ENCODE measurements around the gene ASAP2.

Gene ASAP2

DNA sequence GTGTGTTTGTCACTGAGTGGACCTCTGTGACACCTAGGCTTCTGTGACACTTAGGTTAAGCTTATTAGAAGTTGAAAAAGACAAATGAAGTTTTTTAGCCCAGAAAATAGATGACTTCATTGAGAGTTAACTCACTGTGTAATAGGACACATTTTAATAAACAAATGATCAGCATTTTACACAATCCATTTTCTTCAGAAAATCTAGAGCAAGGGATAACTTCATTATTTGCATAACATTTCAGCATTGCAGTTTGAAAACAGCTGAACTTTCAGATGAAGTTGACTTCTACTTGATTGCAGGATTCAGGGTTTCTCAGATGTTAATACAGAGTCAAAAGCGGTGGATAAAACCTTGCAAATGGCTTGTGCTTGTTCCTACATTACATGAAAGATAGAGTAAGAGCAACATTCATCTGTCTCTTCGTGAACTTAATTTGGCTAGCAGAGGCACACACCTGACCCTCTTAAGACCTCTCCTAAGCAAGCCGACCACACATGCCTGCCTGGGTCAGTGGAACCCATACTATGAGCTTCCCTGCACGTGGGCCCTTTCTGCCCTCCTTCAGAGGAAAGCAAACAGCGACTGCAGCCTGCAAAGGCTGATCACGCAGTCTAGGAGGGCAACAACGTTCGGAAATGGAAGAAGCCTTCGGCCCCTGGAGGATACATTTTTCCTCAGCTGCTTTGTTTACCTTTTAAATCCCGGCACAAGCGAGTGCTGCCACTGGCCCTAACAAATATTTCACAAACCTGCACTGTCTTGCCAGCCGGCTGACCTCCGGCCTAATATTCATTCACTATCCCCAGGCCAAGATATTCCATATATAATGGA, 200.1 kb downstream of the ASAP2 start:
- Histone ChIP-seq H2BK5ac (ENCODE audit: low read length) (no peak overlapping the region), H3K4me2 (ENCODE audit: insufficient read depth, low read length, poor library complexity, severe bottlenecking) (no peak overlapping the region), H3K79me1 (ENCODE audit: low read depth, low read length) (no peaks in the 10 kb centered on the region), H3K4ac (ENCODE audit: low read length) (no peak overlapping the region), H3K18ac (ENCODE audit: low read length) (no peak overlapping the region), H2BK120ac (ENCODE audit: low read depth, low read length) (no peak overlapping the region), H4K91ac (ENCODE audit: low read depth, low read length, poor library complexity) (no peak overlapping the region), H3K4me1 (ENCODE audit: control insufficient read depth in 2 of 2, insufficient read depth in 1 of 2, low read depth in 1 of 2, low read length in 2 of 2) (no peaks in the 10 kb centered on the region), H3K14ac (ENCODE audit: low read length) (no peak overlapping the region), H3K27me3 (ENCODE audit: control insufficient read depth in 3 of 3, insufficient read depth in 3 of 3, low read depth in 1 of 3, low read length in 3 of 3) (no peaks in the 10 kb centered on the region), H3K9ac (ENCODE audit: low read depth, low read length, poor library complexity) (no peak overlapping the region), H3K36me3 (replicated peaks in 1 of 2; ENCODE audit: control insufficient read depth in 2 of 2, insufficient read depth in 2 of 2, low read length in 2 of 2) (peaks cover 14 to 83% of the 10 kb centered on the region in 2 donors), H4K8ac (ENCODE audit: low read depth, low read length) (no peak overlapping the region), H3K23ac (ENCODE audit: low read depth, low read length, poor library complexity) (no peak overlapping the region), H2AFZ (ENCODE audit: low read length) (no peak overlapping the region), H2BK12ac (ENCODE audit: low read length) (no peak overlapping the region), H2BK15ac (ENCODE audit: low read length) (no peak overlapping the region), H3K9me3 (replicated peaks in 1 of 2; ENCODE audit: control insufficient read depth in 2 of 2, insufficient read depth in 1 of 2, low read depth in 1 of 2, low read length in 2 of 2) (no peaks in the 10 kb centered on the region), H3K4me3 (ENCODE audit: low read length in 2 of 2) (no peak overlapping the region), H3K27ac (replicated peaks; ENCODE audit: low read length) (no peak overlapping the region), H2AK5ac (ENCODE audit: low read depth, low read length) (no peak overlapping the region)
- no peak for DNase-seq (ENCODE audit: low spot score)
- WGBS, 2 donors (ENCODE audit: extremely low coverage in 2 of 2, insufficient read length in 2 of 2, insufficient replicate concordance in 1 of 2), result no CpG with 5 or more reads among the region's 13 CpGs

DNA sequence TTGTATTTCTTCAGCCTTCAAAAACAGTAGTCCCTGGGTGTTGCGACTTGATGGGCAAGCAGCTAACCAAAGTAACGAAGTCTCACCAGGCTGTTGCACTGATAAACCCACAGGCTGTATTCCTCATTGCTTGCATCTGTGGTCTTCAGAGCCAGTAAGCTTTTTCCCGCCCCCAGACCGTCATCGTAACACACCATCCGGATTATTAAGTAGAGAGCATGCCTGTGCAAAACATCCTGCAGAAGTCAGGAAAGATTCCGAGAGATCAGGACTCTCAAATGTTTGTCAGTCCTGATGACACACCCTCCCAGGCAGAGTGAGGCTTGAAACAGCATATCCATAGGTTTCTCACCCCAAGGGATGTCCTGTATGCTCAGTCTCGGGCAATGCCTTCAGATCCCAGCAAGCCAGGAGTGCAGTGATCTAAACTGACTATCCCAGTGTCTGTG, 200.8 kb downstream of the ASAP2 start:
- no peak overlapping the region for H3K27ac ChIP-seq (replicated peaks; ENCODE audit: low read length)
- H2BK120ac ChIP-seq (ENCODE audit: low read depth, low read length), result no peak overlapping the region
- no peak for DNase-seq (ENCODE audit: low spot score)
- no peak overlapping the region for H2AFZ ChIP-seq (ENCODE audit: low read length)
- H3K4ac ChIP-seq (ENCODE audit: low read length), result no peak overlapping the region
- no peak overlapping the region for H2BK15ac ChIP-seq (ENCODE audit: low read length)
- no peak overlapping the region for H3K14ac ChIP-seq (ENCODE audit: low read length)
- H2BK5ac ChIP-seq (ENCODE audit: low read length), result no peak overlapping the region
- H3K4me3 ChIP-seq (ENCODE audit: low read length in 2 of 2), result no peak overlapping the region
- H3K27me3 ChIP-seq (ENCODE audit: control insufficient read depth in 3 of 3, insufficient read depth in 3 of 3, low read depth in 1 of 3, low read length in 3 of 3), result no peaks in the 10 kb centered on the region
- no peaks in the 10 kb centered on the region for H3K4me1 ChIP-seq (ENCODE audit: control insufficient read depth in 2 of 2, insufficient read depth in 1 of 2, low read depth in 1 of 2, low read length in 2 of 2)
- no CpG with 5 or more reads among the region's 8 CpGs for WGBS, 2 donors (ENCODE audit: extremely low coverage in 2 of 2, insufficient read length in 2 of 2, insufficient replicate concordance in 1 of 2)
- no peaks in the 10 kb centered on the region for H3K9me3 ChIP-seq (replicated peaks in 1 of 2; ENCODE audit: control insufficient read depth in 2 of 2, insufficient read depth in 1 of 2, low read depth in 1 of 2, low read length in 2 of 2)
- H3K36me3 ChIP-seq (replicated peaks in 1 of 2; ENCODE audit: control insufficient read depth in 2 of 2, insufficient read depth in 2 of 2, low read length in 2 of 2), result peaks cover 14 to 81% of the 10 kb centered on the region in 2 donors
- no peak overlapping the region for H3K23ac ChIP-seq (ENCODE audit: low read depth, low read length, poor library complexity)
- H4K91ac ChIP-seq (ENCODE audit: low read depth, low read length, poor library complexity), result no peak overlapping the region
- no peak overlapping the region for H3K4me2 ChIP-seq (ENCODE audit: insufficient read depth, low read length, poor library complexity, severe bottlenecking)
- no peak overlapping the region for H3K18ac ChIP-seq (ENCODE audit: low read length)
- H2AK5ac ChIP-seq (ENCODE audit: low read depth, low read length), result no peak overlapping the region
- no peaks in the 10 kb centered on the region for H3K79me1 ChIP-seq (ENCODE audit: low read depth, low read length)
- no peak overlapping the region for H2BK12ac ChIP-seq (ENCODE audit: low read length)
- no peak overlapping the region for H4K8ac ChIP-seq (ENCODE audit: low read depth, low read length)
- no peak overlapping the region for H3K9ac ChIP-seq (ENCODE audit: low read depth, low read length, poor library complexity)

DNA sequence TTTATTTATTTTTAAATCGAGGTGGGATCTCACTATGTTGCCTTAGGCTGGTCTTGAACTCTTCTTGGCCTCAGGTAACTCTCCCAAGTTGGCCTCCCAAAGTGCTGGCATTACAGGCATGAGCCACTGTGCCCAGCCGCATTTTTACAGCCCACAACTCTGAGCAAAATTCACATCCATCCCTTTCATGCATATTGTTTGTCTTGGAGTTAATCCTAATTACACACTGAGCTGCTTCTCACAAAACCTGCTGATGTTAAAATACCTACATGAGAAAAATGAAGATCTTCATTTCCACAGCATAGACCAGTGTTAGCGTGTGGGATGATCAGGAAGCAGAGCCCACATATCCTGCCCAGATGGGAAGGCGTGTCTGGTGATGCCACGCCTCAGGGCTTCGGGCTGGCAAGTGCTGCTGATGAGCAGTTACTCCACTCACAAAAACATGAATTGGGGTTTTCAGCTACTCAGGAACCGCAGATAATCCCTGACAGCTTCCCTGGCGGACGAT, 202.1 kb downstream of the ASAP2 start:
- H3K4me2 ChIP-seq (ENCODE audit: insufficient read depth, low read length, poor library complexity, severe bottlenecking), result no peak overlapping the region
- H2AK5ac ChIP-seq (ENCODE audit: low read depth, low read length), result no peak overlapping the region
- H3K4me1 ChIP-seq (ENCODE audit: control insufficient read depth in 2 of 2, insufficient read depth in 1 of 2, low read depth in 1 of 2, low read length in 2 of 2), result no peaks in the 10 kb centered on the region
- H3K36me3 ChIP-seq (replicated peaks in 1 of 2; ENCODE audit: control insufficient read depth in 2 of 2, insufficient read depth in 2 of 2, low read length in 2 of 2), result peaks cover 9 to 73% of the 10 kb centered on the region in 2 donors
- no peak overlapping the region for H3K4ac ChIP-seq (ENCODE audit: low read length)
- H2AFZ ChIP-seq (ENCODE audit: low read length), result no peak overlapping the region
- H2BK15ac ChIP-seq (ENCODE audit: low read length), result no peak overlapping the region
- no peak overlapping the region for H3K27ac ChIP-seq (replicated peaks; ENCODE audit: low read length)
- H3K4me3 ChIP-seq (ENCODE audit: low read length in 2 of 2), result no peak overlapping the region
- no peak overlapping the region for H3K14ac ChIP-seq (ENCODE audit: low read length)
- H3K9me3 ChIP-seq (replicated peaks in 1 of 2; ENCODE audit: control insufficient read depth in 2 of 2, insufficient read depth in 1 of 2, low read depth in 1 of 2, low read length in 2 of 2), result no peaks in the 10 kb centered on the region
- WGBS, 2 donors (ENCODE audit: extremely low coverage in 2 of 2, insufficient read length in 2 of 2, insufficient replicate concordance in 1 of 2), result no CpG with 5 or more reads among the region's 9 CpGs
- H3K18ac ChIP-seq (ENCODE audit: low read length), result no peak overlapping the region
- no peak overlapping the region for H4K8ac ChIP-seq (ENCODE audit: low read depth, low read length)
- no peak overlapping the region for H2BK12ac ChIP-seq (ENCODE audit: low read length)
- no peak overlapping the region for H2BK5ac ChIP-seq (ENCODE audit: low read length)
- DNase-seq (ENCODE audit: low spot score), result no peak
- H3K27me3 ChIP-seq (ENCODE audit: control insufficient read depth in 3 of 3, insufficient read depth in 3 of 3, low read depth in 1 of 3, low read length in 3 of 3), result no peaks in the 10 kb centered on the region
- no peaks in the 10 kb centered on the region for H3K79me1 ChIP-seq (ENCODE audit: low read depth, low read length)
- H4K91ac ChIP-seq (ENCODE audit: low read depth, low read length, poor library complexity), result no peak overlapping the region
- no peak overlapping the region for H2BK120ac ChIP-seq (ENCODE audit: low read depth, low read length)
- H3K9ac ChIP-seq (ENCODE audit: low read depth, low read length, poor library complexity), result peak overlapping the region; percentile 39
- no peak overlapping the region for H3K23ac ChIP-seq (ENCODE audit: low read depth, low read length, poor library complexity)

DNA sequence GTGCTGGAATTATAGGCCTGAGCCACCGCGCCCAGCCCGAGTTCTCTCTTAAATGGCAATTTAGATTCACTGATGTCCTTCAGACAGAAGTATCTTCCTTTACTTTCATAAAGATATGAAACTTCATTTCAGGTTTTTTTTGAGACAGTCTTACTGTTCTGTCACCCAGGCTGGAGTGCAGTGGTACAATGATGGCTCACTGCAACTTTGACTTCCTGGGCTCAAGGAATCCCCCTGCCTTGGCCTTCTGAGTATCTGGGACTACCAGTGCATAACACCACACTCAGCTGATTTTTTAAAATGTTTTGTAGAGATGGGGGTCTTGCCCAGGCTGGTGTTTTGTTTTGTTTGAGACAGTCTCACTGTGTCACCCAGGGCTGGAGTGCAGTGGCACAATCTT, 203.5 kb downstream of the ASAP2 start:
- Histone ChIP-seq H2BK120ac (ENCODE audit: low read depth, low read length) (no peak overlapping the region), H3K14ac (ENCODE audit: low read length) (no peak overlapping the region)
- no peak for DNase-seq (ENCODE audit: low spot score)

More for the DNA sequence above, 203.5 kb downstream of the ASAP2 start:
- Histone ChIP-seq H3K9me3 (replicated peaks in 1 of 2; ENCODE audit: control insufficient read depth in 2 of 2, insufficient read depth in 1 of 2, low read depth in 1 of 2, low read length in 2 of 2) (no peaks in the 10 kb centered on the region), H3K4ac (ENCODE audit: low read length) (no peak overlapping the region), H2BK12ac (ENCODE audit: low read length) (no peak overlapping the region), H3K18ac (ENCODE audit: low read length) (no peak overlapping the region), H3K23ac (ENCODE audit: low read depth, low read length, poor library complexity) (no peak overlapping the region), H2AFZ (ENCODE audit: low read length) (no peak overlapping the region), H3K79me1 (ENCODE audit: low read depth, low read length) (no peaks in the 10 kb centered on the region), H4K91ac (ENCODE audit: low read depth, low read length, poor library complexity) (no peak overlapping the region), H4K8ac (ENCODE audit: low read depth, low read length) (no peak overlapping the region), H2BK15ac (ENCODE audit: low read length) (no peak overlapping the region), H3K4me1 (ENCODE audit: control insufficient read depth in 2 of 2, insufficient read depth in 1 of 2, low read depth in 1 of 2, low read length in 2 of 2) (no peaks in the 10 kb centered on the region), H2AK5ac (ENCODE audit: low read depth, low read length) (no peak overlapping the region), H3K27me3 (ENCODE audit: control insufficient read depth in 3 of 3, insufficient read depth in 3 of 3, low read depth in 1 of 3, low read length in 3 of 3) (no peaks in the 10 kb centered on the region), H3K4me2 (ENCODE audit: insufficient read depth, low read length, poor library complexity, severe bottlenecking) (no peak overlapping the region), H3K4me3 (ENCODE audit: low read length in 2 of 2) (no peak overlapping the region), H3K27ac (replicated peaks; ENCODE audit: low read length) (no peak overlapping the region), H3K9ac (ENCODE audit: low read depth, low read length, poor library complexity) (no peak overlapping the region), H2BK5ac (ENCODE audit: low read length) (no peak overlapping the region), H3K36me3 (replicated peaks in 1 of 2; ENCODE audit: control insufficient read depth in 2 of 2, insufficient read depth in 2 of 2, low read length in 2 of 2) (peaks cover 7 to 59% of the 10 kb centered on the region in 2 donors)
- WGBS, 2 donors (ENCODE audit: extremely low coverage in 2 of 2, insufficient read length in 2 of 2, insufficient replicate concordance in 1 of 2), result no CpG with 5 or more reads among the region's 3 CpGs
